Esophagus squamous epithelium (tissue), 5 donors: ENCODE results near the gene AK2. TPM values are rescaled to one million over a fixed set of nuclear protein-coding genes. Genes with fewer than 3 reads are reported as not detected.
A peak's percentile ranks its signal among the peaks of the same experiment; 100 is the strongest.
"Not testable (repeated sequence)": the region's sequence is repeated elsewhere in the genome, so short reads cannot be mapped to it uniquely, and the experiment has no call there.

Experiments
- DNase-seq: peaks from one replicate; lab custom pipeline; 2025; lab: John Stamatoyannopoulos, UW
- H3K27ac ChIP-seq, 4 donors: fragments of 200-600 bp; sonication (generic); one replicate each; pipeline ENCODE4 v1.5.1; 2016 to 2019; ENCODE audit warnings: mild to moderate bottlenecking in 1 of 4
- H3K27me3 ChIP-seq, 4 donors: fragments of 200-600 bp; sonication (generic); 1 replicate in 3 of 4; 2 replicates in 1 of 4; pipeline versions ENCODE4 v1.5.1 to v1.6.0; 2017 to 2021; ENCODE audit warnings: antibody characterized with exemption in 1 of 4
- H3K36me3 ChIP-seq, 3 donors: fragments of 200-600 bp; sonication (generic); one replicate each; pipeline ENCODE4 v1.5.1; 2016 to 2019
- H3K4me1 ChIP-seq, 3 donors: fragments of 200-600 bp; sonication (generic); one replicate each; pipeline ENCODE4 v1.5.1; 2017 to 2019
- H3K4me3 ChIP-seq, 4 donors: fragments of 200-600 bp; sonication (generic); 1 replicate in 3 of 4; 2 replicates in 1 of 4; pipeline ENCODE4 v1.5.1; 2016 to 2019; ENCODE audit warnings: mild to moderate bottlenecking in 2 of 4, moderate library complexity in 1 of 4
- H3K9me3 ChIP-seq, 3 donors: fragments of 200-600 bp; sonication (generic); one replicate each; pipeline ENCODE4 v1.5.1; 2016 to 2019
- POLR2A ChIP-seq, 4 donors: fragments of 450-650 bp; IDR thresholded peaks; one replicate each; pipeline ENCODE4 v1.6.1; 2017; ENCODE audit warnings: antibody characterized with exemption in 4 of 4, mild to moderate bottlenecking in 4 of 4, moderate library complexity in 3 of 4
- WGBS, 2 donors: methylation state at CpG; one replicate each; pipeline ENCODE4 v1.1.5; 2018; 5-methylcytosine and 5-hydroxymethylcytosine counted together
- intact Hi-C: fragments of 100-400 bp; cut with DNase I; formaldehyde crosslinking; loops from one replicate; pipeline ENCODE4 v1.15.0; 2022
- total RNA-seq, 4 donors: library from RNA; depleted of rRNA; stranded (reverse); fragments of >200 nt; gene quantifications; one replicate each; pipeline ENCODE4 v1.1.0, GENCODE V29; 2016
- TF ChIP-seq, protein P1 (sequence below), 6 experiments: fragments of 450-650 bp in 4 of 6; fragments of 200-600 bp in 2 of 6; sonication (generic) in 2 of 6; IDR thresholded peaks; one replicate each; pipeline ENCODE4 v1.5.1; 2016 to 2019; ENCODE audit warnings: antibody characterized with exemption in 6 of 6, mild to moderate bottlenecking in 4 of 6, moderate library complexity in 4 of 6
- donor health status: DM: yes; HTN: yes; CAD: no.

Gene AK2
- total RNA-seq, 4 donors from 2014 or later: 126 to 167 (median 151) TPM

DNA sequence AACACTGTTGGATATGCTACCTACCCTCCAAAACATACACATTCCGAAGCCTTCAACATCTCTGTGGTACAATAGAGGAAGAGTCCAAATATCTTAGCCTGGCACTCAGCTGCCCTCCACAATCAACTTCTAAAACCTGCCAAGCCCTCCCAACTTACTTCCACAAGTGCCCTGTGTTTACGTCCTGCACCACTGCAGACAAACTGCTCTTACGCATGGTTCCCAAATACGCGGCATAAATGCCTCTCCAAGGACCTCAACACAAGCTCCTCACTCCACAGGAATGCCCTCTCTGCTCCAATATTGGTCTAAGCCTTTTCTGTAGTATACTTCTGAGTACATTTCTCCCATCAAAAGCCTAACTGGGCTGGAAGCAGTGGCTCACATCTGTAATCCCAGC is 6.8 kb downstream of the AK2 start:
- no peaks in the 10 kb centered on the region for H3K27me3 ChIP-seq
- H3K4me3 ChIP-seq: no peak overlapping the region
- no peak overlapping the region for H3K27ac ChIP-seq
- intact Hi-C loops: no loop called here
- peaks cover 0 to 71% (median 6%) of the 10 kb centered on the region in 3 donors for H3K4me1 ChIP-seq
- 92 to 98% methylated on average over 5 of the region's 5 CpGs for WGBS, 2 donors
- H3K9me3 ChIP-seq: no peaks in the 10 kb centered on the region
- TF ChIP-seq, protein P1, sequence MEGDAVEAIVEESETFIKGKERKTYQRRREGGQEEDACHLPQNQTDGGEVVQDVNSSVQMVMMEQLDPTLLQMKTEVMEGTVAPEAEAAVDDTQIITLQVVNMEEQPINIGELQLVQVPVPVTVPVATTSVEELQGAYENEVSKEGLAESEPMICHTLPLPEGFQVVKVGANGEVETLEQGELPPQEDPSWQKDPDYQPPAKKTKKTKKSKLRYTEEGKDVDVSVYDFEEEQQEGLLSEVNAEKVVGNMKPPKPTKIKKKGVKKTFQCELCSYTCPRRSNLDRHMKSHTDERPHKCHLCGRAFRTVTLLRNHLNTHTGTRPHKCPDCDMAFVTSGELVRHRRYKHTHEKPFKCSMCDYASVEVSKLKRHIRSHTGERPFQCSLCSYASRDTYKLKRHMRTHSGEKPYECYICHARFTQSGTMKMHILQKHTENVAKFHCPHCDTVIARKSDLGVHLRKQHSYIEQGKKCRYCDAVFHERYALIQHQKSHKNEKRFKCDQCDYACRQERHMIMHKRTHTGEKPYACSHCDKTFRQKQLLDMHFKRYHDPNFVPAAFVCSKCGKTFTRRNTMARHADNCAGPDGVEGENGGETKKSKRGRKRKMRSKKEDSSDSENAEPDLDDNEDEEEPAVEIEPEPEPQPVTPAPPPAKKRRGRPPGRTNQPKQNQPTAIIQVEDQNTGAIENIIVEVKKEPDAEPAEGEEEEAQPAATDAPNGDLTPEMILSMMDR (IDR thresholded peaks at IDR 0.05): no peak
- no peak for TF ChIP-seq POLR2A (IDR thresholded peaks at IDR 0.05)
- peaks cover 0 to 24% (median 0%) of the 10 kb centered on the region in 3 donors for H3K36me3 ChIP-seq
- DNase-seq: no peak

DNA sequence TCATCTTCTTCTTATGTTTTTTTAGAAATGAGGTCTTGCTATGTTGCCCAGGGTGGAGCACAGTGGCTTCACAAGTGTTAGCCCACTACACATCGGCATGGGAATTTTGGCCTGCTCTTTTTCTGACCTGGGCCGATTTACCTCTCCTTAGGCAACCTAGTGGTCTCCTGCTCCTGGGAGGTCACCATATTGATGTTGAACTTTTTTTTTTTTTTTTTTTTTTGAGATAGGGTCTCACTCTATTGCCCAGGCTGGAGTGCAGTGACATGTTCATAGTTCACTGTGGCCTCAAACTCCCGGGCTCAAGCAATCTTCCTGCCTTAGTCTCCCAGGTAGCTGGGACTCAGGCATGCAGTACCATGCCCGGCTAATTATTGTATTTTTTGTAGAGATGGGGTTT is 7.5 kb downstream of the AK2 start:
- TF ChIP-seq POLR2A (IDR thresholded peaks at IDR 0.05): no peak
- TF ChIP-seq, protein P1 (IDR thresholded peaks at IDR 0.05): no peak
- H3K36me3 ChIP-seq: peaks cover 0 to 28% (median 2%) of the 10 kb centered on the region in 3 donors
- DNase-seq: no peak
- no peaks in the 10 kb centered on the region for H3K9me3 ChIP-seq
- peaks cover 0 to 71% (median 3%) of the 10 kb centered on the region in 3 donors for H3K4me1 ChIP-seq
- H3K4me3 ChIP-seq: no peak overlapping the region
- intact Hi-C loops: no loop called here
- H3K27ac ChIP-seq: no peak overlapping the region
- WGBS, 2 donors: 83 to 98% methylated on average over 2 to 4 of the region's 4 CpGs
- no peaks in the 10 kb centered on the region for H3K27me3 ChIP-seq

DNA sequence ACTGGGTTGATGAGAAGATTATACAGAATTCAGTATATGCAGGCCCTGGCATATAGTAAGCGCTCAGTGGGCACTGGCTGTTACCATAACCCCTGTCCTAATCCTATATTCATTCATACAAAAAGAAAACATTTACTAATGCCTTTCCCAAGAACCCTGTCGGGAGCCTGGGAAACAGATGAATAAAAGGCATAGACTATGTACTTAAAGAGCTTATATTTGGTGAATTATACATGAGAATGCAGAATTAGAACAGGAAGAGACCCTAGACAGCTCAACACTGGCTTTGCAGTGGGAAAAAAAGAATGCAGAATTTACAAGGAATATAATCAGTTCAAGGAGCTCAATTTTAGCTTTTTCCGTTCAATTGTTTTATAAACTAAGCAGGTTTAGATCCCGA is 10.9 kb downstream of the AK2 start:
- WGBS, 2 donors: 83 to 93% methylated on average over 4 of the region's 4 CpGs
- no peaks in the 10 kb centered on the region for H3K9me3 ChIP-seq
- TF ChIP-seq POLR2A (IDR thresholded peaks at IDR 0.05): no peak
- TF ChIP-seq, protein P1 (IDR thresholded peaks at IDR 0.05): no peak
- H3K27ac ChIP-seq: no peak overlapping the region
- H3K27me3 ChIP-seq: no peaks in the 10 kb centered on the region
- peaks cover 0 to 42% (median 3%) of the 10 kb centered on the region in 3 donors for H3K4me1 ChIP-seq
- no peak for DNase-seq
- no peak overlapping the region for H3K4me3 ChIP-seq
- H3K36me3 ChIP-seq: peaks cover 0 to 44% (median 22%) of the 10 kb centered on the region in 3 donors
- intact Hi-C loops: no loop called here

DNA sequence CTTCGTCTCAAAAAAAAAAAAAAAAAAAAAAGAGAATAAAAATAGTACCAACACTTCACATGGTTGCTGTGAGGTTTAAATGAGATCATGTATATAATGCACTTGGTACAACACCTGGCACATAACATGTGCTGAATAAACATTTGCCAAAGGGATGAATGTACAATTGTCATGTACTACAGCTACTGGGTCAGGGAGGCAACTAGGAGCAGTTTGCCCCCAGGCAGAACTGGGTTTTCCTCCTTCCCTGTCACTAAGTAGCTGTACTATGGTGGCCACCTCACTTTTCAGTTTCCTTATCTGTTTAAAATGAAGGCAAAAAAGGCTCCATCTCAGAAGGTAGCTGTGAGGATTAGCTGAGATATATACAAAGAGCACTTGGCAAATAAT is 11.5 kb downstream of the AK2 start:
- H3K4me3 ChIP-seq: no peak overlapping the region
- peaks cover 3 to 44% (median 28%) of the 10 kb centered on the region in 3 donors for H3K36me3 ChIP-seq
- H3K4me1 ChIP-seq: peaks cover 0 to 36% (median 3%) of the 10 kb centered on the region in 3 donors
- intact Hi-C loops: no loop called here
- no peak for TF ChIP-seq POLR2A (IDR thresholded peaks at IDR 0.05)
- TF ChIP-seq, protein P1 (IDR thresholded peaks at IDR 0.05): no peak
- no peaks in the 10 kb centered on the region for H3K9me3 ChIP-seq
- 8 to 50% methylated on average over 1 of the region's 1 CpG for WGBS, 2 donors
- peak overlapping the region in 1 of 4 donors; percentile 34 for H3K27ac ChIP-seq
- H3K27me3 ChIP-seq: no peaks in the 10 kb centered on the region
- DNase-seq: no peak

DNA sequence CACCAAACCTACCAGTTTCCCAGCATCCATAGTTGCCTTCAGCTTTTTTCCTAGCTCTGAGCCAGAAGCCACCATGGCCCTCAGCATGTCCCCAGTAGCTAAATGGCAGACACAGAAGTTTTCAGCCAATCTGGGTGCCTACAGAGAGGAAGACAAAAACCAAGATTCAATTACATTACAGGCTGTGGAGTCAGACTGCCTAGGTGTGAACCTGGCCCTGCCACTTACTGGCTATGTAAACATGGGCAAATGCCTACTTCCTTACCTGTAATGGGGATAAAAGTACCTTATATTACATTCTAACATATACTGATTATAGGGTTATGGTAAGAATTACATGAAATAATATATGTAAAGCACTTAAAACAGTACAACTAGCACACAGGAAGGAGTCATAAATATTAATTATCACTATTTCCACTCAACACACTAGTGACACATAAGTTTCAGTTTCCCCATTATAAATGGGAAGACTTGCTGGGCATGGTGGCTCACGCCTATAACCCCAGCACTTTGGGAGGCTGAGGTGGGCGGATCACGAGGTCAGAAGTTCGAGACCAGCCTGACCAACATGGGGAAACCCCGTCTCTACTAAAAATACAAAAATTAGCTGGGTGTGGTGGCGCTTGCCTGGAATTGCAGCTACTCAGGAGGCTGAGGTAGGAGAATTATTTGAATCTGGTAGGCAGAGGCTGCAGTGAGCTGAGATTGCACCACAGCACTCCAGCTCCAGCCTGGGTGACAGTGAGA is 12.1 kb downstream of the AK2 start:
- peak overlapping the region in 1 of 4 donors; percentile 34 for H3K27ac ChIP-seq
- peaks cover 0 to 30% (median 0%) of the 10 kb centered on the region in 3 donors for H3K4me1 ChIP-seq
- peaks cover 4 to 50% (median 32%) of the 10 kb centered on the region in 3 donors for H3K36me3 ChIP-seq
- H3K9me3 ChIP-seq, H3K4me3 ChIP-seq, H3K27me3 ChIP-seq, DNase-seq, intact Hi-C loops: not testable (repeated sequence)
- 33 to 53% methylated on average over 5 of the region's 6 CpGs for WGBS, 2 donors
